ENCODE measurements around the gene RGS11.

DNA sequence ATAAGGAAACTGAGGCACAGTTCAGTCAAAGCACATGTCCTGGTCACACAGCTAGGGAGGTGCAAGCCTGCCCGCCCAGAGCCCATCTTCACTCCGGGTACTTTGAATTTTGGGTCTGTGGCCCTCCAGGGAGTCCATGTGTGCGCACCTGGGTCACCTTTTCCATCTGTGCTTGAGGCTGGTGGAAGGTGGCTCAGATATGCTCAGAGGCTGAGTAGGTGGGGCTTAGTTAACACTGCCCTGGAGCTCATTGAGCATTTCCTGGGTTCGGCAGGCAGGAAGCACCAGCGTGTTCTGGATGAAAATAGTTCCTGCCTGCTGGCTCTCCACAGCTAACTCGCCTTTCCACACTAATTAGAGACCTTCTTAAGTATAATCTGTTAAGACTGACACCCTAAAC is 21.9 kb downstream of the RGS11 start:
- TF ChIP-seq, protein P1, sequence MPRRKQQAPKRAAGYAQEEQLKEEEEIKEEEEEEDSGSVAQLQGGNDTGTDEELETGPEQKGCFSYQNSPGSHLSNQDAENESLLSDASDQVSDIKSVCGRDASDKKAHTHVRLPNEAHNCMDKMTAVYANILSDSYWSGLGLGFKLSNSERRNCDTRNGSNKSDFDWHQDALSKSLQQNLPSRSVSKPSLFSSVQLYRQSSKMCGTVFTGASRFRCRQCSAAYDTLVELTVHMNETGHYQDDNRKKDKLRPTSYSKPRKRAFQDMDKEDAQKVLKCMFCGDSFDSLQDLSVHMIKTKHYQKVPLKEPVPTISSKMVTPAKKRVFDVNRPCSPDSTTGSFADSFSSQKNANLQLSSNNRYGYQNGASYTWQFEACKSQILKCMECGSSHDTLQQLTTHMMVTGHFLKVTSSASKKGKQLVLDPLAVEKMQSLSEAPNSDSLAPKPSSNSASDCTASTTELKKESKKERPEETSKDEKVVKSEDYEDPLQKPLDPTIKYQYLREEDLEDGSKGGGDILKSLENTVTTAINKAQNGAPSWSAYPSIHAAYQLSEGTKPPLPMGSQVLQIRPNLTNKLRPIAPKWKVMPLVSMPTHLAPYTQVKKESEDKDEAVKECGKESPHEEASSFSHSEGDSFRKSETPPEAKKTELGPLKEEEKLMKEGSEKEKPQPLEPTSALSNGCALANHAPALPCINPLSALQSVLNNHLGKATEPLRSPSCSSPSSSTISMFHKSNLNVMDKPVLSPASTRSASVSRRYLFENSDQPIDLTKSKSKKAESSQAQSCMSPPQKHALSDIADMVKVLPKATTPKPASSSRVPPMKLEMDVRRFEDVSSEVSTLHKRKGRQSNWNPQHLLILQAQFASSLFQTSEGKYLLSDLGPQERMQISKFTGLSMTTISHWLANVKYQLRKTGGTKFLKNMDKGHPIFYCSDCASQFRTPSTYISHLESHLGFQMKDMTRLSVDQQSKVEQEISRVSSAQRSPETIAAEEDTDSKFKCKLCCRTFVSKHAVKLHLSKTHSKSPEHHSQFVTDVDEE (CRISPR knock-in tag; IDR thresholded peaks at IDR 0.05): no peak
- TF ChIP-seq, protein P2, sequence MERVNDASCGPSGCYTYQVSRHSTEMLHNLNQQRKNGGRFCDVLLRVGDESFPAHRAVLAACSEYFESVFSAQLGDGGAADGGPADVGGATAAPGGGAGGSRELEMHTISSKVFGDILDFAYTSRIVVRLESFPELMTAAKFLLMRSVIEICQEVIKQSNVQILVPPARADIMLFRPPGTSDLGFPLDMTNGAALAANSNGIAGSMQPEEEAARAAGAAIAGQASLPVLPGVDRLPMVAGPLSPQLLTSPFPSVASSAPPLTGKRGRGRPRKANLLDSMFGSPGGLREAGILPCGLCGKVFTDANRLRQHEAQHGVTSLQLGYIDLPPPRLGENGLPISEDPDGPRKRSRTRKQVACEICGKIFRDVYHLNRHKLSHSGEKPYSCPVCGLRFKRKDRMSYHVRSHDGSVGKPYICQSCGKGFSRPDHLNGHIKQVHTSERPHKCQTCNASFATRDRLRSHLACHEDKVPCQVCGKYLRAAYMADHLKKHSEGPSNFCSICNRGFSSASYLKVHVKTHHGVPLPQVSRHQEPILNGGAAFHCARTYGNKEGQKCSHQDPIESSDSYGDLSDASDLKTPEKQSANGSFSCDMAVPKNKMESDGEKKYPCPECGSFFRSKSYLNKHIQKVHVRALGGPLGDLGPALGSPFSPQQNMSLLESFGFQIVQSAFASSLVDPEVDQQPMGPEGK (CRISPR knock-in tag; IDR thresholded peaks at IDR 0.05; ENCODE audit: borderline replicate concordance): no peak
- TF ChIP-seq, protein P3, sequence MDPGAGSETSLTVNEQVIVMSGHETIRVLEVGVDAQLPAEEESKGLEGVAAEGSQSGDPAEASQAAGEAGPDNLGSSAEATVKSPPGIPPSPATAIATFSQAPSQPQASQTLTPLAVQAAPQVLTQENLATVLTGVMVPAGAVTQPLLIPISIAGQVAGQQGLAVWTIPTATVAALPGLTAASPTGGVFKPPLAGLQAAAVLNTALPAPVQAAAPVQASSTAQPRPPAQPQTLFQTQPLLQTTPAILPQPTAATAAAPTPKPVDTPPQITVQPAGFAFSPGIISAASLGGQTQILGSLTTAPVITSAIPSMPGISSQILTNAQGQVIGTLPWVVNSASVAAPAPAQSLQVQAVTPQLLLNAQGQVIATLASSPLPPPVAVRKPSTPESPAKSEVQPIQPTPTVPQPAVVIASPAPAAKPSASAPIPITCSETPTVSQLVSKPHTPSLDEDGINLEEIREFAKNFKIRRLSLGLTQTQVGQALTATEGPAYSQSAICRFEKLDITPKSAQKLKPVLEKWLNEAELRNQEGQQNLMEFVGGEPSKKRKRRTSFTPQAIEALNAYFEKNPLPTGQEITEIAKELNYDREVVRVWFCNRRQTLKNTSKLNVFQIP (CRISPR knock-in tag; IDR thresholded peaks at IDR 0.05; ENCODE audit: borderline replicate concordance, low read depth): no peak
- TF ChIP-seq PPARA (CRISPR knock-in tag; IDR thresholded peaks at IDR 0.05; ENCODE audit: borderline replicate concordance) (no peak), RARB (CRISPR knock-in tag; IDR thresholded peaks at IDR 0.05) (no peak), TOX (CRISPR knock-in tag; IDR thresholded peaks at IDR 0.05; ENCODE audit: borderline replicate concordance) (no peak), ARNTL (CRISPR knock-in tag; IDR thresholded peaks at IDR 0.05; ENCODE audit: borderline replicate concordance, low read depth) (no peak), GLIS3 (CRISPR knock-in tag; IDR thresholded peaks at IDR 0.05) (no peak), SNAI2 (CRISPR knock-in tag; IDR thresholded peaks at IDR 0.05) (no peak)
- TF ChIP-seq, protein P4, sequence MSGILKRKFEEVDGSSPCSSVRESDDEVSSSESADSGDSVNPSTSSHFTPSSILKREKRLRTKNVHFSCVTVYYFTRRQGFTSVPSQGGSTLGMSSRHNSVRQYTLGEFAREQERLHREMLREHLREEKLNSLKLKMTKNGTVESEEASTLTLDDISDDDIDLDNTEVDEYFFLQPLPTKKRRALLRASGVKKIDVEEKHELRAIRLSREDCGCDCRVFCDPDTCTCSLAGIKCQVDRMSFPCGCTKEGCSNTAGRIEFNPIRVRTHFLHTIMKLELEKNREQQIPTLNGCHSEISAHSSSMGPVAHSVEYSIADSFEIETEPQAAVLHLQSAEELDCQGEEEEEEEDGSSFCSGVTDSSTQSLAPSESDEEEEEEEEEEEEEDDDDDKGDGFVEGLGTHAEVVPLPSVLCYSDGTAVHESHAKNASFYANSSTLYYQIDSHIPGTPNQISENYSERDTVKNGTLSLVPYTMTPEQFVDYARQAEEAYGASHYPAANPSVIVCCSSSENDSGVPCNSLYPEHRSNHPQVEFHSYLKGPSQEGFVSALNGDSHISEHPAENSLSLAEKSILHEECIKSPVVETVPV (CRISPR knock-in tag; IDR thresholded peaks at IDR 0.05): no peak
